GM18517 (cell line): ENCODE measurements around the gene RGMB.

Experiments
- ATAC-seq: cut with Tn5 transposase; IDR thresholded peaks from one replicate; pipeline ENCODE4 v1.9.1; 2021; ENCODE audit warnings: mild to moderate bottlenecking, moderate library complexity; ENCODE audit not compliant: unreplicated experiment

RGMB gene

DNA sequence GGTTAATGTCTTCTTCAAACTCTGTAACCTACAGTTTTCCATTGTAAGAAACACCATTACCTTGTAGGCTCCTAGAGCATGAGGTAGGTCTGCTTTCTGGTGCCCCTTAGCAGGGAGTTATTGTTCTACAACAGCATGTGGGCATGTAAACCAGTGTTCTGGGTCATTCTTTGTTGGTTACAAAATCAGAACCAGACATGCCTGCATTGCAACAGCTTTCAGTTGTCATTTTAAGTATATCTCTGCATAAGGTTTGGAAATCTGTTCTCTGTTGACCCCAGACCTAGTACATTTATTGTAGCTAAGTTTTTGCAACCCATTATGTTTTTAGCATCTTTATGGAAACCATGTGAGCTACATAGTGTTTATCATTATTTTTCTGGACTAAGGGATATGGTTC, 10.9 kb downstream of the RGMB start:
- ATAC-seq = no peak

- no peak for ATAC-seq
Measured at GRCh38 chr5:98785244-98785643, 11.8 kb downstream of the RGMB start.

DNA sequence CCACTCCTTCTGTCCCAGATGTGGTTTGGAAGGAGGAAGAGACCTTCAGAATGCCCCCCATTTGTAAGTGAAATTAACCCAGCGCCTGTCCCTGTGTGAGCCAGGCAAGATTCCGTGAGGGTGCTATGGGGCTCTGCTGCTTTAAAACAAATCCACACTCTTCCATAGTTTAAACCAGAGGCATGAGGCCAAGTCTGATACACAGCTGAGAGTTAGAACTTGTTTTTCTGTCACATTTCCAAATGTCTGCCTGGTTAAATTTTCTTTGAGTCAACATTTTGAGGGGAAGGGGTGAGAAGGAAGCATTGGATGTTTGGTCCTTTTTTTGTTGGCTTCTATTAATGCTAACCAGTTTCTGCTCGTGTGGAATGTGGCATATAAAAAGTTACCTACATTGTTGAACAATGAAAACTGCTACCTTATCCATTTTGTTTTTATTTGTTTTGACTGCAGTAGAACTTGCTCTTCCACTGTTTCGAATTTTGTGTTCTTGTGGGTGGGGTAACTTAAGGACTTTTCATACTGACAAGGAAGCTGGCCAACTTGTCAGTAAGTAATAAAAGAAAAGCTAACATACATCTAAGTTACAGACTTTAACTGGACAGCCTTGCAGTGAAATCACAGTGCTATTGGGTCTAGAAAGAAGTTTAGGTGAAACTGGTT, 12.9 kb downstream of the RGMB start:
- no peak for ATAC-seq

DNA sequence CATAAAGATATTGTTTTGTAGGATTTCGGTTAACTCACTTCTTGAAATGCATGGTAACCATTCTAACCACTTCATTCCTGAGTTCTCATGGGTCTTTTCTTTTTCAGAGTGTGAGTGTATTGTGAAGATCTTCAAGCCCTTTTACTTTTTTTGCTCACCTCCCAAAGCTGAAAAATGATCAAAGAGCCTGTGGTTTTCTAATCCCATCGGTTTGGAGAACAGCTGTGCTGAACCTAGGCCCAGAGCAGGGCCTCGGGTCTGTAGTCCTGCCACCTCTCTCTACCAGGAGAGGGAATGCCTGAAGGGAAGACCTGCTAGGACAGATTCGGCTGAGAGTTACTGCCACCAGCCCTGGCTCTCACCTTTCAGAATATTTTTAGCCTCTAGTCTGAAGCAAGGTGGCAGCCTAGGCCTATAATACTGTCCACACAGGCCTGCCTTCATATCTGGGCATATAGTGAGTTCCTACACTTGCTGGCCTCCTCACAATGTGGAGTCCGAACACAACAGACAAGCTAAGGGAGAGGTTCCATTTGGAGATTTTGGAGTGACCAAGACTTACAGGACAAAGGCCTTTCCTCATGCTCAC, 13.8 kb downstream of the RGMB start:
- no peak for ATAC-seq

- no peak for ATAC-seq
Measured at GRCh38 chr5:98789029-98789428, 15.6 kb downstream of the RGMB start.

DNA sequence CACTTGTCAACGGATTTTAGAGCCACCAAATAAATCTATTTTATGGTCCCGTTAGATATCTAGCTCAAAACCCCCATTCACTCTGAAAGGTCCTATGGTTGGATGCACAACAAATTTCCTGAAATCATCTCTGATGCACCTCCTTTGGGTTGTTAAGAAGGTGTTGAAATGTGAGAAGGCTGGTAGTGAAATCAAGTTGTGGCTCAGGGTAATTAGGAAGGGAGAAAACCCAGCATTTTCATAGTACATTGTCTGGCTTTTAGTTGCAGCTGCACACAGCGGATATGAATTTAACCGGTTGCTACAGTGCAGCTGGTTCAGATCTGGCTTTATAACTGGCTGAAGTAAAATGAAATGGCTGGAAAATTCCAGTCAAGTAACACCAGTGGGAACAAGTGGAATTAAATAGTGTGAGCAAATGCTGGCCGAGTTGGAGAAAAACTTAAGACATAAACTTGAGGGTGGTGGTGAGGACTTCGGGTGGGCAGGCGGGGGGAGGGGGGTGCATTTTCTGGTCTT, 17.6 kb downstream of the RGMB start:
- no peak for ATAC-seq

GRCh38 chr5:98791898-98792580, 18.6 kb downstream of the RGMB start:
- ATAC-seq = no peak

DNA sequence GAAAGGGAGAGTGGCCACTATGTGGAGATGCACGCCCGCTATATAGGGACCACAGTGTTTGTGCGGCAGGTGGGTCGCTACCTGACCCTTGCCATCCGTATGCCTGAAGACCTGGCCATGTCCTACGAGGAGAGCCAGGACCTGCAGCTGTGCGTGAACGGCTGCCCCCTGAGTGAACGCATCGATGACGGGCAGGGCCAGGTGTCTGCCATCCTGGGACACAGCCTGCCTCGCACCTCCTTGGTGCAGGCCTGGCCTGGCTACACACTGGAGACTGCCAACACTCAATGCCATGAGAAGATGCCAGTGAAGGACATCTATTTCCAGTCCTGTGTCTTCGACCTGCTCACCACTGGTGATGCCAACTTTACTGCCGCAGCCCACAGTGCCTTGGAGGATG, 19.8 kb downstream of the RGMB start:
- no peak for ATAC-seq

- no peak for ATAC-seq
Measured at GRCh38 chr5:98794001-98794400, 20.5 kb downstream of the RGMB start.

GRCh38 chr5:98794414-98795080, 21.1 kb downstream of the RGMB start:
- ATAC-seq = no peak

DNA sequence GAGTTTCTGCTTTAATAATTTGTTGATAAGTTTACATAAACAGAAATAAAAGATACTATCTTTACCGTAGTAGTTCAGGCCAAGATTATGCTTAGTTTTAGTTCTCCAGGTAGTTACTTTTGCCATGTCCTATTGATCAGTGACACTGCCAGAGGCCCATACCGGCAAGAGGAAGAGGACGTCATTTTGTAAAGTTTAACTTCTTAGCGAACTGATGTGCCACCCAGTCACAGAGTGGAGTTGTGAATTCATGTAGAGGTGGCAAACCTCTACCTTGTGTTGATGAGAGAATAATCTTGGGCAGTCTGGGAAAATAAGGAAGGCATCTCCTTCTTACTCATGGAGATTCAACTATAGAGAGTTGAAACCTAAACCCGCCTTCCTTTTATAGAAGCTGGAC, 21.8 kb downstream of the RGMB start:
- no peak for ATAC-seq

- ATAC-seq = peak; percentile 74
Measured at GRCh38 chr5:98796197-98796972, 22.9 kb downstream of the RGMB start.

DNA sequence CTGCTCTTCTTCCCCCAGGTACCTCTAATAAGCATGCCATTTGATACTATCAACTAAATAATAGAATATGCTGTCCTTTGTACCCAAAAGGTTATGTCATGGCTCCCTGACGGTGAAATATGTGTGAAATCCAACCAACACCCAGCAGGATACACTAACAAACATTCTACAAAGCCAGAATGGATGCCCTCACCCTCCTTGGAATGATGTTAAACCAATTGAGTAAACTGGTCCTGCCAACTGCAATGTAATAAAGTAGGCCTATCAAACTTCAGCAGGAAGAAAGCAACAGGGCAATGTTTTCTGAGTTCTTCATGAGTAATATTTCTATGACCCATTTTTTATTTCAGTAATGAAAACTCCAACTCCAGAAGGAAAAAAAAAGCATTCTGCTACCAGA, 24.9 kb downstream of the RGMB start:
- ATAC-seq = no peak

GRCh38 chr5:98798847-98799246, 25.4 kb downstream of the RGMB start:
- ATAC-seq = no peak

- ATAC-seq = no peak
Measured at GRCh38 chr5:98804066-98804465, 30.6 kb downstream of the RGMB start.

GRCh38 chr5:98805070-98805469, 31.6 kb downstream of the RGMB start:
- ATAC-seq = no peak

GRCh38 chr5:98807806-98808205, 34.3 kb downstream of the RGMB start:
- no peak for ATAC-seq

DNA sequence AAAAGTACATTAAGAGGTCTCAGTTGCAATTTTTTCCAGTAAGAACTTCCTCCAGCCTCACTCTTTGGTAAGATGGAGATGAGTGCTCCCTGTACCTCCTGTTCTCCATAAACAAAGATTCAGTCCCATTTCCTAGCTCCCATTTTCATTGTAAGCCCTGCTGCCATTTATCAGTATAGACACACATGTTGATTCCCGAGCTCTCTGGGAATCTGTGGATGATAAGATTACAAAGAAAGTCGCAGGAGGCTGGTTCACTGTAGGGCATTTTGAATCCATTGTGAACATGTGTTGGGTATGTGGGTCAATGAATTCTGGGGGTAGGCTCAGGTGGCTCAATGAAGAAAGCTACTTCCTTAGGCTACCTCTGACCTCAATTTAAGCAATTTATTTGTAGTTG, 36.7 kb downstream of the RGMB start:
- no peak for ATAC-seq

GRCh38 chr5:98813755-98814154, 40.3 kb downstream of the RGMB start:
- ATAC-seq = no peak

DNA sequence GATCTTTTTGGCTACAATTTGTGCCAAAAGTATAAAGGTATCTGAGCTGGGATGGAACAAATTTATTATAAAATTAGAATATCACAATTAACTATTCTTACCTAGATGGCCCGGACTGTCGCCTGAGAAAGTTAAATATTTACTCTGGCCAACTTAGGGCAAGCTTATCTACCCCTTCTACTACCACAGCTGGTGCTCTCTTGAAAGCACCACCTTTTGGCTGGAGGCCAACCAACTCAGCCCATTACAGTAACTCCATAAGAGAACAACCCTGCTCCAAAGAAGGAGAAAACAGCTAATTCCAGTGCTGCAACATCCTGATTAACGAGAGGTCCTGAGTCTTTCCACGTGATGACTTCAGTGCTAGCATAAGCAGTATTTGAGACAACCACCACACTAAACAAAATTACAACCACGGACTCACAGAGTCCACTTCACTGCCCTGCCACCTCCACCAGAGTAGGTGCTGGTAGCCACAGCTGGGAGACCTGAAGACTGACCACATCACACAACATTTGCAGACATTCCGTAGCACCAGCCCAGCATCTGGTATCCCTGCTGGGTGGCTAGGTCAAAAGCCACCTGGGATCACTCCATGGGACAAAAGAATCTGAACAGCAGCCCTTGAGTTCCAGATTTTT, 43.2 kb downstream of the RGMB start:
- no peak for ATAC-seq
